CD14-positive monocyte (primary cell): ENCODE data around the gene COL19A1. TPM values are rescaled to one million over a fixed set of nuclear protein-coding genes. Genes with fewer than 3 reads are reported as not detected.
A peak's percentile ranks its signal among the peaks of the same experiment; 100 is the strongest.

Experiments used
- DNase-seq, 3 donors: peaks; one replicate each; pipeline ENCODE4 v3.0.0-alpha.2; 2011 to 2022
- H2AFZ ChIP-seq: 2 replicates; pipeline ENCODE4 v1.6.0; 2012; ENCODE audit warnings: mild to moderate bottlenecking, low read depth, low read length, inconsistent platforms; ENCODE audit not compliant: insufficient read depth, poor library complexity, severe bottlenecking
- H3K27ac ChIP-seq, 2 donors: 1 replicate in 1 of 2; 2 replicates in 1 of 2; pipeline ENCODE4 v1.5.1; 2012 to 2013; ENCODE audit warnings: low read length in 2 of 2, control low read depth in 1 of 2, inconsistent platforms in 1 of 2, low read depth in 1 of 2, mild to moderate bottlenecking in 1 of 2
- H3K27me3 ChIP-seq, 2 donors: one replicate each; pipeline versions ENCODE4 v1.6.0 to v1.6.1; 2011 to 2013; ENCODE audit warnings: low read length in 2 of 2; ENCODE audit not compliant: control insufficient read depth in 2 of 2, insufficient read depth in 2 of 2
- H3K36me3 ChIP-seq, 2 donors: replicated peaks in 1 of 2; 1 replicate in 1 of 2; 2 replicates in 1 of 2; pipeline versions ENCODE4 v1.5.1 to v1.6.1; 2012 to 2013; ENCODE audit warnings: low read length in 2 of 2, control low read depth in 1 of 2, inconsistent platforms in 1 of 2, mild to moderate bottlenecking in 1 of 2; ENCODE audit not compliant: insufficient read depth in 2 of 2, control insufficient read depth in 1 of 2
- H3K4me1 ChIP-seq, 2 donors: 1 replicate in 1 of 2; 2 replicates in 1 of 2; pipeline versions ENCODE4 v1.5.1 to v1.6.1; 2012 to 2013; ENCODE audit warnings: low read length in 2 of 2, control low read depth in 1 of 2, inconsistent platforms in 1 of 2, mild to moderate bottlenecking in 1 of 2, moderate library complexity in 1 of 2; ENCODE audit not compliant: insufficient read depth in 2 of 2, control insufficient read depth in 1 of 2
- H3K4me2 ChIP-seq: replicated peaks from 2 replicates; pipeline ENCODE3; 2012; ENCODE audit warnings: low read length, moderate library complexity, mild to moderate bottlenecking; ENCODE audit not compliant: poor library complexity, severe bottlenecking; ENCODE audit errors: extremely low read depth
- H3K4me3 ChIP-seq, 3 experiments: fragments of 200-600 bp in 1 of 3; sonication (generic) in 1 of 3; replicated peaks in 1 of 3; 1 replicate in 2 of 3; 2 replicates in 1 of 3; pipeline ENCODE4 v1.5.1; 2011 to 2013; ENCODE audit warnings: low read length in 3 of 3, mild to moderate bottlenecking in 3 of 3, control low read depth in 2 of 3, low read depth in 2 of 3, inconsistent platforms in 1 of 3, moderate library complexity in 1 of 3
- H3K79me2 ChIP-seq: 2 replicates; pipeline ENCODE4 v1.6.0; 2012; ENCODE audit warnings: mild to moderate bottlenecking, control low read depth, inconsistent platforms, low read length, moderate library complexity; ENCODE audit not compliant: insufficient read depth
- H3K9ac ChIP-seq: 2 replicates; pipeline ENCODE4 v1.6.0; 2017; ENCODE audit warnings: low read length, mild to moderate bottlenecking; ENCODE audit not compliant: insufficient read depth, poor library complexity, severe bottlenecking
- H3K9me3 ChIP-seq, 2 donors: replicated peaks in 1 of 2; 1 replicate in 1 of 2; 2 replicates in 1 of 2; pipeline versions ENCODE4 v1.5.1 to v1.6.1; 2012 to 2013; ENCODE audit warnings: low read length in 2 of 2, control low read depth in 1 of 2; ENCODE audit not compliant: control insufficient read depth in 1 of 2, insufficient read depth in 1 of 2
- H4K20me1 ChIP-seq: 2 replicates; pipeline ENCODE4 v1.6.0; 2012; ENCODE audit warnings: mild to moderate bottlenecking, low read length, control low read depth, moderate library complexity; ENCODE audit not compliant: insufficient read depth
- H3K27ac Mint-ChIP-seq, 7 donors: one replicate each; pipeline ENCODE4 v1.8.0; 2020; ENCODE audit warnings: mild to moderate bottlenecking in 7 of 7, mixed read lengths in 7 of 7, moderate library complexity in 6 of 7, inconsistent platforms in 2 of 7
- H3K27me3 Mint-ChIP-seq, 3 donors: one replicate each; pipeline ENCODE4 v1.8.0; 2021 to 2022; ENCODE audit warnings: low read depth in 3 of 3, mild to moderate bottlenecking in 3 of 3, mixed read lengths in 3 of 3, moderate library complexity in 3 of 3, inconsistent platforms in 1 of 3
- H3K36me3 Mint-ChIP-seq, 2 donors: one replicate each; pipeline ENCODE4 v1.8.0; 2020; ENCODE audit warnings: mixed read lengths in 2 of 2, inconsistent platforms in 1 of 2, mild to moderate bottlenecking in 1 of 2
- H3K4me1 Mint-ChIP-seq: one replicate; pipeline ENCODE4 v1.8.0; 2020; ENCODE audit warnings: mild to moderate bottlenecking, mixed read lengths
- H3K4me3 Mint-ChIP-seq, 2 donors: one replicate each; pipeline ENCODE4 v1.8.0; 2020; ENCODE audit warnings: mild to moderate bottlenecking in 2 of 2, mixed read lengths in 2 of 2, moderate library complexity in 1 of 2
- H3K9me3 Mint-ChIP-seq, 7 donors: one replicate each; pipeline ENCODE4 v1.8.0; 2020 to 2022; ENCODE audit warnings: mixed read lengths in 7 of 7, mild to moderate bottlenecking in 6 of 7, moderate library complexity in 6 of 7, inconsistent platforms in 2 of 7
- WGBS: methylation state at CpG from one replicate; pipeline ENCODE4 v1.1.5; 2013; ENCODE audit warnings: missing lambda C conversion rate; ENCODE audit not compliant: insufficient coverage; 5-methylcytosine and 5-hydroxymethylcytosine counted together
- intact Hi-C, 2 donors: fragments of 100-400 bp; cut with micrococcal nuclease; formaldehyde crosslinking; loops; one replicate each; pipeline versions ENCODE4 v1.15.0 to v1.15.1; 2023
- polyA plus RNA-seq, 3 donors: library from polyadenylated mRNA; depleted of rRNA in 1 of 3; unstranded in 2 of 3; stranded (reverse) in 1 of 3; fragments of 300-500 nt in 2 of 3; fragments of >200 nt in 1 of 3; fragmentation: Illumina TruSeq in 2 of 3; gene quantifications; 1 replicate in 2 of 3; 2 replicates in 1 of 3; pipeline ENCODE4 v1.2.3, GENCODE V29; 2012 to 2021
- TF ChIP-seq, protein P1 (sequence below): fragments of 200-600 bp; IDR thresholded peaks from one replicate; pipeline ENCODE4 v1.8.0; 2022; ENCODE audit warnings: antibody characterized with exemption, mild to moderate bottlenecking

The COL19A1 gene
- polyA plus RNA-seq, 3 donors = not detected

DNA sequence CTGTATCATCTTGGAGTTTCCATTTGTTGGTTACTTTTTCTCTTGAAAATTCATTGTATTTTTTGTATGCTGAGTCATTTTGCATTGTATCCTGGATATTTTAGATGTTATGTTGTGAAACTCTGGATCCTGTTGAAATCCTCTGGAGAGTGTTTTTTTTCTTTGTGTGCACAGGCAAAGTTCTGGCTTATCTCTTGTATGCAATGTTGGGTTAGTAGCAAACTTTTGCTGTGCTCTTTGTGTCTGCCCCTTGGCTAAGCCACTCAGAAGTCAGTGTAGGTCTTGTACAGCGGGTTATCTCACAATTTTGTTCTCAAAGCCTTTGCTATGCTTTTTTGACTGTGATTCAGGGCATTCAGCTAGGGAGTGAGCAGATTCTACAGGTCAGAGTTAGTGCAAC is 40.5 kb upstream of the COL19A1 start:
- peaks cover 3% of the 10 kb centered on the region for H3K4me1 Mint-ChIP-seq
- no peak overlapping the region for H3K4me2 ChIP-seq
- H3K9ac ChIP-seq = no peak overlapping the region
- no peak overlapping the region for H3K27ac ChIP-seq
- no peak overlapping the region for H3K27ac Mint-ChIP-seq
- no peaks in the 10 kb centered on the region for H3K36me3 ChIP-seq
- H3K27me3 ChIP-seq = no peaks in the 10 kb centered on the region
- 88% methylated on average over 1 of the region's 1 CpG for WGBS
- H3K9me3 Mint-ChIP-seq = peaks cover 0 to 4% (median 0%) of the 10 kb centered on the region in 7 donors
- no peaks in the 10 kb centered on the region for H4K20me1 ChIP-seq
- intact Hi-C loops = no loop called here
- H3K27me3 Mint-ChIP-seq = peaks cover 0 to 3% (median 0%) of the 10 kb centered on the region in 3 donors
- H3K4me1 ChIP-seq = no peaks in the 10 kb centered on the region
- TF ChIP-seq, protein P1, sequence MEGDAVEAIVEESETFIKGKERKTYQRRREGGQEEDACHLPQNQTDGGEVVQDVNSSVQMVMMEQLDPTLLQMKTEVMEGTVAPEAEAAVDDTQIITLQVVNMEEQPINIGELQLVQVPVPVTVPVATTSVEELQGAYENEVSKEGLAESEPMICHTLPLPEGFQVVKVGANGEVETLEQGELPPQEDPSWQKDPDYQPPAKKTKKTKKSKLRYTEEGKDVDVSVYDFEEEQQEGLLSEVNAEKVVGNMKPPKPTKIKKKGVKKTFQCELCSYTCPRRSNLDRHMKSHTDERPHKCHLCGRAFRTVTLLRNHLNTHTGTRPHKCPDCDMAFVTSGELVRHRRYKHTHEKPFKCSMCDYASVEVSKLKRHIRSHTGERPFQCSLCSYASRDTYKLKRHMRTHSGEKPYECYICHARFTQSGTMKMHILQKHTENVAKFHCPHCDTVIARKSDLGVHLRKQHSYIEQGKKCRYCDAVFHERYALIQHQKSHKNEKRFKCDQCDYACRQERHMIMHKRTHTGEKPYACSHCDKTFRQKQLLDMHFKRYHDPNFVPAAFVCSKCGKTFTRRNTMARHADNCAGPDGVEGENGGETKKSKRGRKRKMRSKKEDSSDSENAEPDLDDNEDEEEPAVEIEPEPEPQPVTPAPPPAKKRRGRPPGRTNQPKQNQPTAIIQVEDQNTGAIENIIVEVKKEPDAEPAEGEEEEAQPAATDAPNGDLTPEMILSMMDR = no peak
- H3K4me3 Mint-ChIP-seq = no peak overlapping the region
- H3K4me3 ChIP-seq = no peak overlapping the region
- no peak for DNase-seq
- peak overlapping the region; percentile 16 for H2AFZ ChIP-seq
- peaks cover 0 to 3% of the 10 kb centered on the region in 2 donors for H3K9me3 ChIP-seq
- H3K36me3 Mint-ChIP-seq = no peaks in the 10 kb centered on the region
- no peaks in the 10 kb centered on the region for H3K79me2 ChIP-seq

DNA sequence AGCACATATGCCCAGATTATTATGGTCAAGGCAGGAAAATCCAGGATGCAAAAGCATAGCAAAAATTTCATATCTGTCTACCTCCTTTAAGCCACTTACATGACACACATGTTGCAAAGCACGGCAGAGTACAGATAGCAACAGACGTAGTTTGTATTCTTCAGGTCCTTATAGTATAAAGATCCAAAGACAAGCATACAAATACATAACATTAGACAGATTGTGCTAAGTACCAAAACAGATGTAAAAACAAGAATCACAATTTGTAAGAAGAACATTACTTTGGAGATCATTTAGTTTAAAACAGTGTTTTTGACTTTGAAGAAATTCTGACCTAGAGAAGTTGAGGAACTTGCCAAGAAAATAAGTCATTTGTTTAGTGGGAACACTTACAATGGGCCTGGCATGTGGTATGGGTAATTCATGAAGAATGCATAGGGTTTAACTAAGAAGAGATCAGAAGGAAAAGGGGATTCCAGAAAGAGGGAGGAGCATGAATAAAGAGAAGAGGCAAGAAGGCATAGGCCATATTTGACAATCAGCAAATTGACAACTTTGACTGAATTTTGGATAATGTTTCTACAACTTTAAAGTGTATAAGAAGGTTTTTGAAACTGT is 39.0 kb upstream of the COL19A1 start:
- intact Hi-C loops = no loop called here
- H3K27ac Mint-ChIP-seq = no peak overlapping the region
- H3K4me1 Mint-ChIP-seq = peaks cover 3% of the 10 kb centered on the region
- no peak overlapping the region for H3K4me2 ChIP-seq
- H3K9me3 Mint-ChIP-seq = peaks cover 0 to 6% (median 0%) of the 10 kb centered on the region in 7 donors
- TF ChIP-seq, protein P1 = no peak
- H3K9ac ChIP-seq = no peak overlapping the region
- no peaks in the 10 kb centered on the region for H3K4me1 ChIP-seq
- H3K27me3 ChIP-seq = peaks cover 0 to 2% of the 10 kb centered on the region in 2 donors
- H3K79me2 ChIP-seq = no peaks in the 10 kb centered on the region
- H4K20me1 ChIP-seq = no peaks in the 10 kb centered on the region
- peaks cover 0 to 3% (median 0%) of the 10 kb centered on the region in 3 donors for H3K27me3 Mint-ChIP-seq
- H3K4me3 Mint-ChIP-seq = no peak overlapping the region
- DNase-seq = no peak
- H3K4me3 ChIP-seq = no peak overlapping the region
- H3K36me3 Mint-ChIP-seq = no peaks in the 10 kb centered on the region
- H2AFZ ChIP-seq = no peak overlapping the region
- WGBS = no CpG with 5 or more reads among the region's 2 CpGs
- peaks cover 0 to 3% of the 10 kb centered on the region in 2 donors for H3K9me3 ChIP-seq
- no peak overlapping the region for H3K27ac ChIP-seq
- no peaks in the 10 kb centered on the region for H3K36me3 ChIP-seq
